Activated CD4-positive, CD25-positive, alpha-beta regulatory T cell treated with anti-CD3 and anti-CD28 coated beads, Interleukin-2, amount 50 U/mL, for 24 hours (primary cell): ENCODE measurements around the gene POMGNT1.
A peak's percentile ranks its signal among the peaks of the same experiment; 100 is the strongest.

Experiments used
- ATAC-seq, 2 donors: fragments of 150-1000 bp; cut with Tn5 transposase; one replicate each; pipeline ENCODE4 v1.10.0; 2021; ENCODE audit warnings: mild to moderate bottlenecking in 1 of 2, moderate library complexity in 1 of 2

POMGNT1 gene

DNA sequence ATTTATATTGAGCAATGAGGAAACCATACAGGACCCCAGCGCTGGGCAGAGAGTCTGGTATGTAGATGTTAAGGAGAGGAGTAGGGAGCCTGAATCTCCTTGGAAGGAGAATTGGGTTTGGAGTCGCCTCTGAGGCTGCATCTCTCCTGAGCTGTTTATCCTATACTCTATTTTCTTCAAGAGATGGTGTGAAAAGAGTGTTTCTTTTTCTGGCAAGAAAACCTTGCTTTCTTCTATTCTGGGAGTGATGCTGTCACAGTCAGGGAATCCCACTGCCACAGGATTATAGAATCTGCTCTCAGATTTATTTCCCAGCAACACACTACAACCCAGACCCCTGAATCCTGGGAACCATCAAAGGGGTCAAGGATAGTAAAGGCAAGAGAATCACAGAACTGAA, 8.2 kb upstream of the POMGNT1 start:
- no peak for ATAC-seq

DNA sequence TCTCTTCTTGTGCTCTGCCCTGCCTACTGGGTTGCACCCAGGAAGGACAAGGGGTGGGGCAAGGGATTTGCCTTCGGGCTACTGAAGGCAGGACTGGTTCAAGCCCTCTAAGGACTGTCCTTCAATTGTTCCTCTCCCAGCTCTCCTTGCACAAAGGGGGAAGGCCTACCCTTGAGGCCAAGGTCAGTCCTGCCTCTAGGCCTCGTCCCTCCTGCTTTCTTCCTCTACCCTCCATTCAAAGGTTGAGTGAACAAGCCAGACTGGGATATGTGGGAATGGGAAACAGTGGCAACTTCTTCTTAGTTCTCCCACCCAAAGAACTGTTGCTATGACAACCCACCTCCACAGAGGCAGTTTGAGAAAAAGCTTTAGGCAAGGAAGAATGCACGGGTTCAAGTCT, 7.6 kb upstream of the POMGNT1 start:
- ATAC-seq: no peak

DNA sequence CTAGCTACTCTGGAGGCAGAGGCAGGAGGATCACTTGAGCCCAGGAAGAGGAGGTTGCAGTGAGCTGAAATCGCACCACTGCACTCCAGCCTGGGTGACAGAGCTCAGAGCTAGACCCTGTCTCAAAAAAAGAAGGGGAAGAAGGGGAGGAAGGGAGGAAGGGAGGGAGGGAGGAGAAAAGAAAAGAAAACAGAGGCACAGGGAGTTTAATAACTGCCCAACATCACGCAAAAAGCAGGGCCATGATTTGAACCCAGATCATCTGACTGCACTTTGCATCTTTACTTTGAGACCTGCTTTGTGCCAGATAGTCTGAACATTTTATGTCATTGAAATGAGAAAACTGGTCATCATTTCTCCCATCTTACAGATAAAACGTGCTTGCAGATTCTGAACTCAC, 6.9 kb upstream of the POMGNT1 start:
- no peak for ATAC-seq

DNA sequence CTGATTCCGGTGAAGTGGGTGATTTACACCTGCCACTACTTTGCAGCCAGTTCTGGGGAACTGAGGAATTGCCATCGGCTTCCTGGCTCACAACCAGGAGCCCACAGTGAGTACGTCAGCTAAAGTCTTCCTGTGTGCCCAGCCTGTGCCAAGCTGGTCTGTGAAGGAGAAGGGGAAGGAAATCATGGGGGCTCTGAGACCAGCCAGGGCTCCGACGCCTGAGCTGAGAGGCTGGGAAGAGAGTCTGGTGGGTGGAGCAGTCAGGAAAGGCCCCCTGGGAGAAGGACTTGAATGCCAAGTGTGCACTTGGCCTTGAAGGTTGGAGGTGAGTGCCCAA, 6.1 kb upstream of the POMGNT1 start:
- ATAC-seq: no peak

DNA sequence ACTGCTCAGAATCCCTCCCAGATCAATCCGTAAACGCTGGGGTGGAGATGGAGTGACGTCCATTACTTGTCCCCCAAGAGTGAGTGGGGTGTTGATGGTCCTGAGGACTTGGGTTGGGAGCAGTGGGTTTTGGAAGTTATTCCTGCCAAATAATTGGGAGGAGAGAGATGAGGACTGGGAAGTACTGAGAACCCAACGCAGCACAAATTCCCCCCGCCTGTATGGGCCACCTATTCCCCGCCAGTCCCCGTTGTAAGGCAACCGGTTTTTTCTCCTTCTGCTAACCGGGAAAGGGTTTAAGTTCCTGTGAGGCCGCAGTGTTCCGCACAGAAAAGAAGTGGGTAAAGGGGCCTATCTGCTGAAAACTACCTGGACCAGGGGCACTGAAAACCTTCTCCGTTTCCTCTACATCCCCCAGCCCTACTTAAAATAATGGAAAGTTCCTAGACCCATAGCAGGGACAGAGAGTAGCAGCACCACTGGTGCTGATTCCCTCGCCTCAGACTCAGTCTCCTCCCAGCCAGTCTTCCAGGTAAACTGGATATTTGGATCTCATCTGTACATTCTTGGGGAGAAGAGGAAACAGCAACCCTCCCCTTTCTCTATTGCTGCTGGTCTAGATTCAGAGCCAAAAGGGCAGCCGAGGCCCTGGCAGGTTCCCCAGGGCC, 5.6 kb upstream of the POMGNT1 start:
- no peak for ATAC-seq

DNA sequence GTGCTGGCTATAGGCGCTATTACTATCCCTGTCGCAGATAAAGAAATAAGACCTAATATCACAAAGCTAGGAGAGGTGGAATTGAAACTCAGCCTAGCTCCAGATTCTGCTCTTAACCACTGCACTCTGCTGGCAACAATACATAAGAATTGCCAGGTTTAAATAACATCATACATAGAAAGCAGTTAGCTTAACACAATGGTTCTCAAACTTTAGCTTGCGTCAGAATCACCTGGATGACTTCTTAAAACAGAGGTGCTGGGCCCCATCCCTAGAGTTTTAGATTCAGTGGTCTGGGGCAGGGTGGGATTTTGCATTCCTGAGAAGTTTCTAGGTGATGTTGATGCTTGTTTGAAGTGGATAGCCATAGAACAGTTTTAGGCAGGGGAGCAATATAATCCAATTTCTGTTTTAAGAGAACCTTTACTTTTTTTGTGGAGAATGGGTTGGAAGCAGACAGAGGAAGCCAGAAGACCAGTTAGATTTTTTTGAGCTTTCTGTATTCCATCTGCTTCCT, 1.1 kb upstream of the POMGNT1 start:
- ATAC-seq: no peak

DNA sequence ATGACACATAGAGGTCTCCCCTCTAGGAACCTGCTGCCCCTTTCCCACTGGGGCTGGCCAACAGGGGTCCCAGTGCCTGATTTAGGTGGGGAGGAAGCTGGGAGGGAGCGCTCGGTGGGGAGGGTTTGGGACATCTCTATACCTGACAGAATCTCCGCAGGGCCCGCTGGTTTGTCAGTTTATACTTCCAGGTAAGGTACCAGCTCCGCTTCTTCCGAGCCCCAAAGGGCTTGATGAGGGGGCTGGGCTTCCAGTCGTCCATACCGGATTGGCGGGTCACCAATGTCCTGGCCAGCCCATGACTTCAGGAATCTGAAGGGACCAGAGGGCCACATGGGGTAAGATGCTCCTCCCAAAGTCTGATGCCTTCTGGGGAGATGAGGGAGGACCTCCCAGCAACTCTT, 672 bp downstream of the POMGNT1 start:
- ATAC-seq: no peak

DNA sequence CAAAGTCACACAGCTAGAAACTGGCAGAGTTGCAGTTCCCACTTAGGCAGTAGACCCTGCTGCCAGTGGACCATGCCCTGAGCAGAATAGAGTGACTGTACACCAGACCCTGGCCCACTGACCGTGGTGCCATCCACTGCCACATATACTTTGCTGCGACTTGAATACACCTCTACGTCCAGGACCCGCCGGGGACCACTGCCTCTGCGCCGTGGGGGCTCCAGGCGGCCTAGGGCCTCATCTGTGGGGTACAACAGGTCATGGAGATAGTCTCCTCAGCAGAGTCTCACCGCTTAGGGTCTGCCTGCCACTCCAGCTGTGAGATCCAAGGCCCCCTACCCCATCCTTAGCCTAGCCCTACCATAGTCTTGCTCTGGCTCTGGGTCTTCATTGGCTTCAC, 1.6 kb downstream of the POMGNT1 start:
- ATAC-seq: no peak

DNA sequence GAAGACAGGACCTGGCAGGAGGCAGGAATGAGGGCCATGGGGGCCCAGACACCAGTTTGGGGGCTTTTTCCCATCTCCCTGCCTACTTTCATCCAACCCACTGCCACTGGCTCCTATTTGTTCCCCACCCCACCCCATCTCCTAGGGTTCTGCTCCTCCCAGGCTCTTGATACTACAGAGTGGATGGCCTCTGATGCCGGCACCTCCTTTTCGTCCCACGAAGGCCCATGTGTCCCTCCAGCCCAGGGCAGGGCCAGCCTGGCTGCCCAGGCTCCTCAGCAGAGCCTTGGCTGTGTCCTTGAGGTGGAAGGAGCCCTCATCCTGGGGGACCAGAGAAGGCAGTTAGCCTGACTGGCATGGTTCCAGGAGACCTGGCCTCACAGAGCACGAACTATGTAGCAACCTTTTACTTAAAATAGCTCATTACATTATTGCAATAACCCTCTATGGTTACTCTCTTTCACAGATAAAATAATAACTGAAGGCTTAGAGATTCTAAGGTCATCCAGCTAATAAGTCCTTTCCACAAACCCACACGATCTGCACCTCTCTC, 3.5 kb downstream of the POMGNT1 start:
- no peak for ATAC-seq

DNA sequence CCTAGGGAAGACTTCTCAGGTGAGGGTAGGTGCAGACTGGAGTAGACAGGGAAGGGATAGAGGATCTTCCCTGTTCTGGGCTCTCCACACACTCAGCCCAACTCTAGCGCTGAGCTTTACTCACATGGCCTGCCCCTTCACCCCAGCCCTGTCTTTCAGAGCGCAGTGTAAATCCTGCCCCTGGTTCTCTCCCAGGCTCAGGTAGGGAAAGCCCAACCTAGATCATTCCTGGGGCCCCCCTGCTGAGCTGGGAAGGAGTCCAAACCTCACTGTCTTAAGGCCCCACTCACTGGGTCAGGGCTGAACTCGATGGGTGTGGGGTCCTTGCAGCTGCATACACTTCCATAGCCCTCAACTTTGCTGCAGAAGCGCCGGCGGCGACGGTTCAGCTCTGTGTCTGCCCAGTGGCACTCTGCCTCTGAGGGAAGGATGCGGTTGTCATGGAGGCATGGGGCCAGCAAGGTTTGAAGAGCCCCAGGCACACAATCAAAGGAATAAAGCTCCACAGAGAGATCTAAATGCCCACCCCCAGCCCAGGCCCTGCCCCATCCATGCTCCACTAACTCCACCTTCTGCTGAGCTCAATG, 4.2 kb downstream of the POMGNT1 start:
- ATAC-seq: no peak

DNA sequence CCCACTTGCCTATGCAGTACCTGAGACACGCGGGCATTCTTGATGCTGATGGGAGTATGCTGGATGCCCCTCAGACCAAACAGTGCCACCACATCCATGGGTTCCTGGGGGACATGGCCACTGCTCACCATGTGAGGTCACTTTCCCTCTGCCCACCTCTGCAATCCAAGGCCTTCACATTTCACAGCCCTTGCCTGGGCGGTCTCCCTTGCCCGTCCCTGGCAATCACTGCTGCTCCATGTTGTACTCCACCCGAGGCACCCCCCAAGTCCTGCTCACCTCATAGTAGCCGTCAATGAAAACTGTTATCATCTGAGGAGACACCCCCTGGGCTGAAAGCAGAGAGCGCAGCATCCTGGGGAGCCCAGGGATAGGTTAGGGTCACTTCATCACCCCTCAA, 4.9 kb downstream of the POMGNT1 start:
- no peak for ATAC-seq

DNA sequence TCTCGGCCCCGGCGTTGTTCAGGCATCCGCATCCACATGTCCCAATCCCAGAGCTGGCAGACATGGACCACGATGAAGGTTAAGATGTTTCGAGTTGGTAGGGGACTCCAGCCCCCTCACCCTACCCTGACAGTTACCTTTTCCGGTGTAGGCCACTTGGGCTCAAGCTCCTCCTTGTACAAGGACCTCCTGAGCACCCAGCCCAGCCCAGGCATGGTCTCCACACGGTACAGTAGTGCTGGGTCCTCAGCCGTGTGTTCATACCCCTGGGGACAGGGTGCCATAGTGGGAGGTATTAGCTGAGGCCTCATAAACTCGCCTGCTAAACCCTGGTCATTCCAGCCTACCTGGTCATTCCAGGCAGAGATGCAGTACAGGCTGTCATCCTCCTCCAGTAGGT, 6.1 kb downstream of the POMGNT1 start:
- ATAC-seq: no peak

DNA sequence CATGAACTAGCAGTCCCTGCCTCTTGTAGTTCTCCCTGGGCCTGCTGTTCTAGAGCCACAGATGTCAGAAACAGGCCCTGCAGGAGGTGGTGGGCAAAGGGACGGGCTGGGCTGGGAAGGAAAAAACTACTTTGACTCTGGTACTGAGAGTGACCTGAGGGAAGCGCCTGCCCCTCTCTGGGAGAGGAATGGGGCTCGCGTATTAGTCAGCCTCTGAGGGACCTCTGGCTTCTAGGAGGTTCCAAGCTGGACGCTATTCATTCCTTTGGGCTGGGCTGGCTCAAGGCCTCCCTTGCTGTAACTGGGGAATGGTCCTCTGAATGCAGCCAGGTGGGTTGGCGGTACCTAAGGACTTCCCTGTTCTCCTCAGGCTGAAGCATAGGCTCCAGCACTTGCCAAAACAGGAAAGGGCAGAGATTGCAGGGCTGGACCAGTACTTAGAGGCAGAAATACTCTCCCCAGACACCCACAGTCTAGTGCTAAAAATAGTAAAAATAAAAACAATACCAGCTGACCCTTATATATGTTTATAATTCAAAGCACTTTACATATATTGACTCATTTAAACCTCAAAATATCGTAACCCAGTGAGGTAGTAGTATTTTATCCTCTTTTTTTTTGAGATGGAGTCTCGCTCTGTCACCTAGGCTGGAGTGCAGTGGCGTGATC, 7.1 kb downstream of the POMGNT1 start:
- no peak for ATAC-seq

DNA sequence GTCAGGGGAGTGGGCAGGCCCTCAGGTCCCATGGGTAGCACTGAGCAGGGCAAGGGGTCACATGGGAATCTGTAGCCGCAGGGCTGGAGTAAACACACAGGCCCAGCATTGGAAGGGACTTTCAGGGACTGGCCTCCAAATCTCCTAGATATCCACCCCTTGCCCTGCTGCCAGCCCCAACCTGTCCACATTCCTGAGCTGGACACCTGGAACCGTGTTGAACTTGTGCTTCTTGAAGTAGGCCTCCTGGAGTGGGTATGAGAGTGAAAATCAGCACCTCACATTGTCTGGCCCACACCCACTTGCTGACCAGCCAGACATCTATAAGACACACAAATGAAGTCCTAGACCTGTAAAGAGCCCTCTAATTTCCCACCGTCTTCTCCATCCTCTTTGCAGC, 7.7 kb downstream of the POMGNT1 start:
- ATAC-seq: no peak

DNA sequence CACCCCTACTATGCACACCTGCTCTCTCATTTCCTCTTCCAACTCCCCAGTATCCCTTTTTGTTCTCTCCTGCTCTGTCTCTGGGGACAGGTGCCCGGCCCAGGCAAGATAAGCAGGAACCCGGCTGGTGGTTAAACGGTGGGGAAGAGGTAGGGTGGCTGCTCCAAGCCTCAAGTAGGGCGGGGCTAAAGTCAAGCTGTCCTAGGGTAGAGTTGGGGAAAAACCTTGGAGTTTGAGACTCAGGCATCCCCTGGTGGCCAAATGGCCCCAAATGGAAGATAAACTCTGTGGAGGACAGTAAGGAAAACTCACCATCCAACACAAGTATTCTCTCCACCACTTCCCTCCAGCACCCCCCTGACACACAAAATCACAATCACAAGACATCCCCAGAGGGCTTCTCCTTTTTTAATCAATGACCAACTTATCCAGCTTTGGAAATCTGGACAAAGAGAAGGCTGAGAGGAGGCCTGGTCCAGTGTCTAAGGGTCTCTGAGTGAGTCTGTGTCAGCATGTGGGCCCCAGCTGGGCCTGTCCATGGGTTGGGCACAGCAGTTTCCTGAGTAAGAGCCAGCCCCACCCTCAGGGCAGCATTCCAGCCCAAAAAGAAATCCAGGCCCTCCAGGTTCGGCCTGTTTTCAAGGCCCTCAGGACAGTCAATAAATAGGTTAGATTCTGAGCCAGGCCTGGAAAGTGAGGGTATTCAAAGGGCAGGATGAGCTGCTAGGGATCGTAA, 9.8 kb downstream of the POMGNT1 start:
- no peak for ATAC-seq

DNA sequence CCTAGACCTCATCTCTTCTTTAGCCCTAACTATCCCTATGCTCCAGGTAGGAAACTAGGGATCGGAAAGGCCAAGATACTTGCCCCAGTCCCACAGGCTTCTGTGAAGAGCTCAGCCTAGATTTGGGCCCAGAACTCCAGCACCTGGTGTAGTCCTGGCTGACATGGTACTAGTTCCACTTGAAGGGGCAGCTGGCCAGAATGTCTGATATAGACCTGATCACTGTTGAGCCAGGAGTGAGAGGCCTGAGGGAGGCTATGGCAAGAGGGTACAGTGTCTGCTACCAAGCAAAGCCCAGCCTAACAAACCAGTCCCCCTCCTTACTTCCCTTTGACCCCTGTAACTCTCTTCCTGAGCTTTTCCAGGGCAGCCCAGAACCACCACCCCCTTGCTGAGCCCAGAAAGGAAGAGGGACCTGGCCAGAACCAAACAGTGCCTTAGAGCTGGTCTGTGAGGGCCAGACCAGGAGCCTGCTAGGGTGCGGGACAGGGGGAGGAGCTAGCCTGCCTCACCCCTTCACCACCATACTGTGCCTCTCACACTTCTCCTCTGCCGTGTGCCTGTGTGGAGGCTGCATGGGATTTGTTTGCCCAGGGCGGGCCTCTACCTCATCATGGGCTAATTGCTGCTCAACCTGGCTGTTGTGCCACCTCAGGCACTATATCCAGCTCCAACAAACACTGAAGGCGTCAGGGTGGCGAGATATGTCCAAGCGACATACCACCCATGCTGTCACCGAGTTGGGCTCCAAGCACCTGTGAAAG, 10.9 kb downstream of the POMGNT1 start:
- no peak for ATAC-seq

DNA sequence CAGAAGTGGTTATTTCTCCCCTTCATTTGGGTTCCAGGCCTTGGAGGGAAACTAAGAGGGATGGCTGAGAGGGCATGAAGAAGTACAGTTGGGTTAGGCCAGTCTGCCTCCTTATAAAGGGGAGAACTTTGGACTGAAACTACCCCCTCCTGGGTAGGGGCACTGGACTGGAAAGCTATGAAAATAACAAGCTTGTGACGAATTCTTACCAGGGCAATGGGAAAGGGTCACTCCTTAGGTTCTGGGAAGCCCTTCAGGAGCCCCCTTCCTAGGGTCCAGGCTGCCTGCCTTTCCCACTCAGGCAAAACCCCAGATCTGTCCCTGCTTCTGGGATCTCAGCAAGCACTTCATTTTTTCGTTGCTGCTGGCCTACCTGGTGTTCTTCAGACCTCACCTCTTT, 12.2 kb downstream of the POMGNT1 start:
- no peak for ATAC-seq

DNA sequence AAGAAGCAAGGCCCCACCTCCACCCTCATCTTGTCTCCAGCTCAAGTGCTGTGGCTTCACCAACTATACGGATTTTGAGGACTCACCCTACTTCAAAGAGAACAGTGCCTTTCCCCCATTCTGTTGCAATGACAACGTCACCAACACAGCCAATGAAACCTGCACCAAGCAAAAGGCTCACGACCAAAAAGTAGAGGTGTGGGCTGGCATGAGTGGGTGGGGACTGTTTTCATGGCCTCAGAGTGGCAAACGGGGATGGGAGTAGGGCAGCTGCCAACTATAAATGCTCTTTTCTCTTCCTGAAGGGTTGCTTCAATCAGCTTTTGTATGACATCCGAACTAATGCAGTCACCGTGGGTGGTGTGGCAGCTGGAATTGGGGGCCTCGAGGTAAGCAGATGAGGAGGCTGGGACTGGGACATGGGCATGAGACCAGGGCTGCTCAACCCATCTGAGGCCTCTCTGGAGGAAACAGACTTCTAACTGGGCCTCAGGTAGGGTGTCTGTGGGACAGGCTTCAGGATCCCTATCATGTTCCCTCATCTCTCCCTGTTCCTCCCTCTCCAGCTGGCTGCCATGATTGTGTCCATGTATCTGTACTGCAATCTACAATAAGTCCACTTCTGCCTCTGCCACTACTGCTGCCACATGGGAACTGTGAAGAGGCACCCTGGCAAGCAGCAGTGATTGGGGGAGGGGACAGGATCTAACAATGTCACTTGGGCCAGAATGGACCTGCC, 13.1 kb downstream of the POMGNT1 start:
- ATAC-seq: peak; percentile 54 to 85

DNA sequence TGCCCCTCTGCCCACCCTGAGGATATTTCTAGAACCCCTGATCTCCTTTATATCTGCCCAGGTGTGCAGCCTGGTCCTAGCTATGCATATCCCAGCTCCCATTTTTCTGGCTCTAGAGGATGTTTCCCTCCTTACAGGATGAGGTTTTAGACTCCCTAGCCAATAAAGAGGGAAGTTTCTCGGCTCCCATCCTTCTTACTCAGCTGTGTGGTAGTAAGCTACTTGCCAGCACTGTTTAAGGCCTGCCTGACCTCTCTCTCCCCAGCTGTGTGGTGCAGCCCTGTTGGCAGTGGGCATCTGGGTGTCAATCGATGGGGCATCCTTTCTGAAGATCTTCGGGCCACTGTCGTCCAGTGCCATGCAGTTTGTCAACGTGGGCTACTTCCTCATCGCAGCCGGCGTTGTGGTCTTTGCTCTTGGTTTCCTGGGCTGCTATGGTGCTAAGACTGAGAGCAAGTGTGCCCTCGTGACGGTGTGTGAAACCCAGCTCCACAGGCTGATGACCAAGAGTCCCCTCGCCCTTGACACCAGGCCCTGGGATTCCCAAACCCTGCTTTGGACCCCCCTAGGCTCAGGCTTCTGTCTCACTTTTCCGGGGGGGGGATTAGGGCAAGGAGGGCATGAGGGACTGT, 14.2 kb downstream of the POMGNT1 start:
- no peak for ATAC-seq

DNA sequence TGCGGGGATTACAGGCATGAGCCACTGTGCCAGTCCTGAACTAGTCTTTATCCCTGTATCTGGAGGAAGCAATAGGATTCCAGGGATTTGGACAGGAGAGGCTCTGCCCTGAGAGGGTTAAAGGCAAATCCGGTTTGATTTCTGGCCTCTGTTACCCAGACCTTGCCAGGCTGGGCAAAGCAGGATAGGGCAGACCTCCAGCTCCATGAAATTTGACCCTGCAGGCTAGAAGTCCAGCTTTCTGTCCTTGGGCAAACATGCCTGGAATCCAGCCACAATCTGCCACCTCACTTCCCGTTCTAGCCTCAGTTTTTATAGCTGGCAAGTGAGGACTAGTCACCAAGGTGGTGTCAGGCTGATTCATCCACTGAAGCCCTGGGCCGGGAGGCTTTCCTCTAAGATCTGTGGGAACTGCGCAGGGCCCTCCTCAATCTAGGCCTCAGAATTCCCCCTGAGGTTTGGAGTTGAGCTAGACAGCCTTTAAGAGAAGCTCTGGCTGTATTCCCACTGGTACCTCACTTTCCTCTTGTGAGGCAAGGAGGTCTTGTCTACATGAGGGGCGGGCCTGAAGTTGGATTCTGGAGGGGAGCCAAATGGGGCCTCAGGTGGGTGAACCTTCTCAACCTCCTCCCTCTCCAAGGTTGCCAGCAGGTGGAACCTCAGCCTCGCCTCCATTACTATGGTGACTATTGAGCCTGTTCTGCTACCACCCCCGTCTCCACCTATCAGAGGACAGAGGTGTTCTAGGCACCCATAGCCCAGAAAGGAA, 15.0 kb downstream of the POMGNT1 start:
- no peak for ATAC-seq
